Left ventricle myocardium inferior (tissue), 1 donor: ENCODE data around the gene WRNIP1. TPM values are rescaled to one million over a fixed set of nuclear protein-coding genes. Genes with fewer than 3 reads are reported as not detected.

ENCODE experiments used
- DNase-seq: peaks from one replicate; pipeline ENCODE4 v3.0.0-alpha.2; 2020
- H3K27ac ChIP-seq: fragments of 200-600 bp; replicated peaks from 2 replicates; pipeline ENCODE4 v1.8.0; 2021
- H3K27me3 ChIP-seq: fragments of 200-600 bp; 2 replicates; pipeline ENCODE4 v1.8.0; 2021; ENCODE audit warnings: low read depth
- H3K36me3 ChIP-seq: fragments of 200-600 bp; 2 replicates; pipeline ENCODE4 v1.8.0; 2021
- H3K4me1 ChIP-seq: fragments of 200-600 bp; 2 replicates; pipeline ENCODE4 v1.8.0; 2021
- H3K4me3 ChIP-seq: fragments of 200-600 bp; 2 replicates; pipeline ENCODE4 v1.8.0; 2021; ENCODE audit warnings: mild to moderate bottlenecking, moderate library complexity
- H3K9me3 ChIP-seq: fragments of 200-600 bp; replicated peaks from 2 replicates; pipeline ENCODE4 v1.8.0; 2021
- CTCF ChIP-seq: fragments of 200-600 bp; IDR thresholded peaks from 2 replicates; pipeline ENCODE4 v1.8.0; 2021; ENCODE audit warnings: antibody characterized with exemption, mild to moderate bottlenecking, borderline replicate concordance
- intact Hi-C: fragments of 100-400 bp; cut with micrococcal nuclease; formaldehyde crosslinking; loops from one replicate; pipeline ENCODE4 v1.11.0; 2022
- total RNA-seq: library from RNA; stranded (reverse); fragmentation: NEBNext Ultra II Directional; extraction: Animal tissue kit (Norgen Biotek cat#: 25700); gene quantifications from one replicate; pipeline ENCODE4 v1.2.1, GENCODE V29; 2021
- donor health status: DM: no; HTN: yes; CAD: no; lungs with severe emphysema.

The WRNIP1 gene
- total RNA-seq, 1 donor from 2014 or later = 39.4 TPM

GRCh38 chr6:2818593-2818992 is 53.4 kb downstream of the WRNIP1 start:
- no peak for TF ChIP-seq CTCF
- intact Hi-C loops = no loop called here
- no peak for DNase-seq
- peaks cover 36% of the 10 kb centered on the region for H3K4me1 ChIP-seq
- H3K27ac ChIP-seq = peak overlapping the region; percentile 75
- H3K27me3 ChIP-seq = no peaks in the 10 kb centered on the region
- peaks cover 14% of the 10 kb centered on the region for H3K9me3 ChIP-seq
- H3K4me3 ChIP-seq = peak overlapping the region; percentile 37
- H3K36me3 ChIP-seq = no peaks in the 10 kb centered on the region

GRCh38 chr6:2819115-2819514 is 53.9 kb downstream of the WRNIP1 start:
- intact Hi-C loops = no loop called here
- no peaks in the 10 kb centered on the region for H3K36me3 ChIP-seq
- peaks cover 38% of the 10 kb centered on the region for H3K4me1 ChIP-seq
- H3K27ac ChIP-seq = peak overlapping the region; percentile 75
- no peak for TF ChIP-seq CTCF
- H3K9me3 ChIP-seq = peaks cover 14% of the 10 kb centered on the region
- no peak for DNase-seq
- H3K4me3 ChIP-seq = peak overlapping the region; percentile 37
- no peaks in the 10 kb centered on the region for H3K27me3 ChIP-seq

- TF ChIP-seq CTCF = no peak
- Histone ChIP-seq H3K4me1 (peaks cover 38% of the 10 kb centered on the region), H3K27me3 (no peaks in the 10 kb centered on the region), H3K9me3 (peaks cover 14% of the 10 kb centered on the region), H3K27ac (no peak overlapping the region), H3K4me3 (no peak overlapping the region), H3K36me3 (no peaks in the 10 kb centered on the region)
- intact Hi-C loops = no loop called here
- DNase-seq = no peak
Measured at GRCh38 chr6:2819978-2820377, 54.8 kb downstream of the WRNIP1 start.

- DNase-seq = no peak
- Histone ChIP-seq H3K4me3 (no peak overlapping the region), H3K27me3 (no peaks in the 10 kb centered on the region), H3K4me1 (peaks cover 38% of the 10 kb centered on the region), H3K9me3 (peaks cover 12% of the 10 kb centered on the region), H3K27ac (no peak overlapping the region), H3K36me3 (no peaks in the 10 kb centered on the region)
- no peak for TF ChIP-seq CTCF
- intact Hi-C loops = no loop called here
Measured at GRCh38 chr6:2820415-2820814, 55.2 kb downstream of the WRNIP1 start.

GRCh38 chr6:2821554-2821953 is 56.4 kb downstream of the WRNIP1 start:
- DNase-seq = no peak
- no peak overlapping the region for H3K27ac ChIP-seq
- no peaks in the 10 kb centered on the region for H3K27me3 ChIP-seq
- H3K36me3 ChIP-seq = no peaks in the 10 kb centered on the region
- peaks cover 38% of the 10 kb centered on the region for H3K4me1 ChIP-seq
- no peak for TF ChIP-seq CTCF
- no peak overlapping the region for H3K4me3 ChIP-seq
- H3K9me3 ChIP-seq = peaks cover under 1% of the 10 kb centered on the region
- intact Hi-C loops = no loop called here
